Panc1 (cell line): ENCODE results near the gene CCDC102A.

ENCODE experiments used
- POLR2AphosphoS5 ChIP-seq: IDR thresholded peaks from 2 replicates; pipeline ENCODE4 v1.6.1; 2012; ENCODE audit warnings: mild to moderate bottlenecking, low read depth, low read length, moderate library complexity
- SIN3A ChIP-seq: IDR thresholded peaks from 2 replicates; pipeline ENCODE4 v1.6.1; 2012; ENCODE audit warnings: low read depth, mild to moderate bottlenecking, low read length, moderate library complexity, borderline replicate concordance; ENCODE audit not compliant: insufficient read depth
- TF ChIP-seq, protein P1 (sequence below): fragments of 450-650 bp; IDR thresholded peaks from 2 replicates; pipeline ENCODE4 v1.5.1; 2017; ENCODE audit warnings: mild to moderate bottlenecking

DNA sequence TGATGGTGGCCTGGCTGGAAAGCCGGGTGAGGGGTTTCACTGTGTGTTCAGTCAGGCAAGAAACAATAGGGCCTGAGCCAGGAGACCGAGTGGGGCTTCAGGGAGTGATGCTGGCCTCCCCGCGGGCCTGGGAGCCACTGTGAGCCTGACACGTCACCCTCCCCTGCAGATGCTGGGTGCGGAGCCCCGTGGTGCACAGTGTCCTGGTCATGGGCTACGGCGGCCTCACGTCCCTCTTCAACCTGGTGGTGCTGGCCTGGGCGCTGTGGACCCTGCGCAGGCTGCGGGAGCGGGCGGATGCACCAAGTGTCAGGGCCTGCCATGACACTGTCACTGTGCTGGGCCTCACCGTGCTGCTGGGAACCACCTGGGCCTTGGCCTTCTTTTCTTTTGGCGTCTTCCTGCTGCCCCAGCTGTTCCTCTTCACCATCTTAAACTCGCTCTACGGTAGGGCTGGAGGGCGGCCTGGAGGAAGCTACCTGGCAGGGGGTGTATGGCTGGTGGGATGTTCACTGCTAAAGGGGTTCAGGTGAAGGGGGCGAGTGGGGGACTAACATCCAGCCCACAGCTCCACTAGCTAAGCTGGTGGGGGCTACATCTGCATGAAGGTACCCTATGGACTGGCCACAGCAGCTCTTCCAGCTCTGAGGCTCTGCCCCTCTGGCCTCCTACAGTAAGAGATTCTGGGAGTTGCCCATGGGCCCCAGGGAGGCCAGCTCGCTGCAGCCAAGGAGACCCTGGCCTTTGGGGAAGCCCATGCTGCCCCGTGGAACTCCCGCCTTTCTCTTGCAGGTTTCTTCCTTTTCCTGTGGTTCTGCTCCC lies 38.5 kb upstream of the CCDC102A start:
- no peak for TF ChIP-seq POLR2AphosphoS5
- TF ChIP-seq, protein P1, sequence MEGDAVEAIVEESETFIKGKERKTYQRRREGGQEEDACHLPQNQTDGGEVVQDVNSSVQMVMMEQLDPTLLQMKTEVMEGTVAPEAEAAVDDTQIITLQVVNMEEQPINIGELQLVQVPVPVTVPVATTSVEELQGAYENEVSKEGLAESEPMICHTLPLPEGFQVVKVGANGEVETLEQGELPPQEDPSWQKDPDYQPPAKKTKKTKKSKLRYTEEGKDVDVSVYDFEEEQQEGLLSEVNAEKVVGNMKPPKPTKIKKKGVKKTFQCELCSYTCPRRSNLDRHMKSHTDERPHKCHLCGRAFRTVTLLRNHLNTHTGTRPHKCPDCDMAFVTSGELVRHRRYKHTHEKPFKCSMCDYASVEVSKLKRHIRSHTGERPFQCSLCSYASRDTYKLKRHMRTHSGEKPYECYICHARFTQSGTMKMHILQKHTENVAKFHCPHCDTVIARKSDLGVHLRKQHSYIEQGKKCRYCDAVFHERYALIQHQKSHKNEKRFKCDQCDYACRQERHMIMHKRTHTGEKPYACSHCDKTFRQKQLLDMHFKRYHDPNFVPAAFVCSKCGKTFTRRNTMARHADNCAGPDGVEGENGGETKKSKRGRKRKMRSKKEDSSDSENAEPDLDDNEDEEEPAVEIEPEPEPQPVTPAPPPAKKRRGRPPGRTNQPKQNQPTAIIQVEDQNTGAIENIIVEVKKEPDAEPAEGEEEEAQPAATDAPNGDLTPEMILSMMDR, result no peak
- no peak for TF ChIP-seq SIN3A
